Esophagus muscularis mucosa (tissue), 3 donors: Measurements from ENCODE around the gene CALHM5.

Experiments
- POLR2A ChIP-seq: fragments of 450-650 bp; IDR thresholded peaks from one replicate; pipeline ENCODE4 v1.6.1; 2017; ENCODE audit warnings: antibody characterized with exemption, moderate library complexity, mild to moderate bottlenecking, low read depth
- TF ChIP-seq, protein P1 (sequence below), 3 experiments: fragments of 200-600 bp in 2 of 3; fragments of 450-650 bp in 1 of 3; sonication (generic) in 2 of 3; IDR thresholded peaks; one replicate each; pipeline ENCODE4 v1.5.1; 2017 to 2019; ENCODE audit warnings: antibody characterized with exemption in 3 of 3, mild to moderate bottlenecking in 2 of 3, moderate library complexity in 1 of 3

DNA sequence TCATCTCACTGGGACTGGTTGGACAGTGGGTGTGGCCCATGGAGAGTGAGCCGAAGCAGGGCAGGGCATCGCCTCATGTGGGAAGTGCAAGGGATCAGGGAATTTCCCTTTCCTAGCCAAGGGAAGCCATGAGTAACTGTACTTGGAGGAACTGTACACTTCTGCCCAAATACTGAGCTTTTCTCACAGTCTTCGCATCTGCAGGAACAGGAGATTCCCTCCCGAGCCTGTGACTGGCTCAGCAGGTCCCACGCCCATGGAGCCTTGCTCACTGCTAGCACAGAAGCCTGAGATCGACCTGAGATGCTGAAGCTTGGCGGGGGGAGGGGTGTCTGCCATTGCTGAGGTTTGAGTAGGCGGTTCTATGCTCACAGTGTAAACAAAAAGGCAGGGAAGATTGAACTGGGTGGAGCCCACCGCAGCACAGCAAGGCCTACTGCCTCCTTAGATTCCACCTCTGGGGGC is 10.4 kb upstream of the CALHM5 start:
- TF ChIP-seq POLR2A = no peak
- TF ChIP-seq, protein P1, sequence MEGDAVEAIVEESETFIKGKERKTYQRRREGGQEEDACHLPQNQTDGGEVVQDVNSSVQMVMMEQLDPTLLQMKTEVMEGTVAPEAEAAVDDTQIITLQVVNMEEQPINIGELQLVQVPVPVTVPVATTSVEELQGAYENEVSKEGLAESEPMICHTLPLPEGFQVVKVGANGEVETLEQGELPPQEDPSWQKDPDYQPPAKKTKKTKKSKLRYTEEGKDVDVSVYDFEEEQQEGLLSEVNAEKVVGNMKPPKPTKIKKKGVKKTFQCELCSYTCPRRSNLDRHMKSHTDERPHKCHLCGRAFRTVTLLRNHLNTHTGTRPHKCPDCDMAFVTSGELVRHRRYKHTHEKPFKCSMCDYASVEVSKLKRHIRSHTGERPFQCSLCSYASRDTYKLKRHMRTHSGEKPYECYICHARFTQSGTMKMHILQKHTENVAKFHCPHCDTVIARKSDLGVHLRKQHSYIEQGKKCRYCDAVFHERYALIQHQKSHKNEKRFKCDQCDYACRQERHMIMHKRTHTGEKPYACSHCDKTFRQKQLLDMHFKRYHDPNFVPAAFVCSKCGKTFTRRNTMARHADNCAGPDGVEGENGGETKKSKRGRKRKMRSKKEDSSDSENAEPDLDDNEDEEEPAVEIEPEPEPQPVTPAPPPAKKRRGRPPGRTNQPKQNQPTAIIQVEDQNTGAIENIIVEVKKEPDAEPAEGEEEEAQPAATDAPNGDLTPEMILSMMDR (IDR thresholded peaks at IDR 0.05) = no peak
